Endodermal cell (in vitro differentiated cells): ENCODE measurements around the gene ZNF883. TPM values are rescaled to one million over a fixed set of nuclear protein-coding genes. Genes with fewer than 3 reads are reported as not detected.
A peak's percentile ranks its signal among the peaks of the same experiment; 100 is the strongest.

Source experiments
- DNase-seq: peaks from one replicate; pipeline ENCODE4 v3.0.0-alpha.2; 2017
- H3K27ac ChIP-seq: 2 replicates; pipeline ENCODE4 v1.5.1; 2013; ENCODE audit warnings: mild to moderate bottlenecking, low read depth, low read length, moderate library complexity
- H3K27me3 ChIP-seq: 2 replicates; pipeline ENCODE4 v1.6.1; 2013; ENCODE audit warnings: mild to moderate bottlenecking, low read length, moderate library complexity; ENCODE audit not compliant: insufficient read depth, control insufficient read depth, poor library complexity, severe bottlenecking
- H3K36me3 ChIP-seq: 2 replicates; pipeline ENCODE4 v1.7.0; 2013; ENCODE audit warnings: mild to moderate bottlenecking, low read length, moderate library complexity; ENCODE audit not compliant: control insufficient read depth, insufficient read depth
- H3K4me1 ChIP-seq: one replicate; pipeline ENCODE4 v1.7.0; 2013; ENCODE audit warnings: low read length; ENCODE audit not compliant: control insufficient read depth, insufficient read depth
- H3K4me3 ChIP-seq: 2 replicates; pipeline ENCODE4 v1.5.1; 2013; ENCODE audit warnings: mild to moderate bottlenecking, low read length, moderate library complexity
- H3K9ac ChIP-seq: 2 replicates; pipeline ENCODE4 v1.6.1; 2013; ENCODE audit warnings: mild to moderate bottlenecking, low read length, moderate library complexity; ENCODE audit not compliant: poor library complexity, severe bottlenecking; ENCODE audit errors: extremely low read depth
- H3K9me3 ChIP-seq: 2 replicates; pipeline ENCODE4 v1.6.1; 2013; ENCODE audit warnings: mild to moderate bottlenecking, low read length, moderate library complexity; ENCODE audit not compliant: control insufficient read depth
- H3K27ac Mint-ChIP-seq: 2 replicates; pipeline ENCODE4 v1.8.0; 2020; ENCODE audit warnings: mixed read lengths
- H3K27me3 Mint-ChIP-seq: 2 replicates; pipeline ENCODE4 v1.8.0; 2021; ENCODE audit warnings: mild to moderate bottlenecking, mixed read lengths; ENCODE audit not compliant: insufficient read depth
- H3K36me3 Mint-ChIP-seq: 2 replicates; pipeline ENCODE4 v1.8.0; 2020; ENCODE audit warnings: low read depth, mixed read lengths
- H3K4me1 Mint-ChIP-seq: 2 replicates; pipeline ENCODE4 v1.8.0; 2020; ENCODE audit warnings: mixed read lengths
- H3K4me3 Mint-ChIP-seq: 2 replicates; pipeline ENCODE4 v1.8.0; 2020; ENCODE audit warnings: mild to moderate bottlenecking, moderate library complexity, mixed read lengths
- H3K9me3 Mint-ChIP-seq: 2 replicates; pipeline ENCODE4 v1.8.0; 2020; ENCODE audit warnings: mild to moderate bottlenecking, mixed read lengths
- CTCF ChIP-seq: fragments of 200-600 bp; sonication (generic); conservative IDR thresholded peaks from 2 replicates; pipeline ENCODE4 v1.5.0; 2021; ENCODE audit warnings: antibody characterized with exemption, mild to moderate bottlenecking
- WGBS, 2 experiments: methylation state at CpG; one replicate each; pipeline versions ENCODE4 v1.1.5 to v1.1.7; 2013; ENCODE audit warnings: missing lambda C conversion rate in 2 of 2, mixed read lengths in 1 of 2; ENCODE audit not compliant: insufficient coverage in 1 of 2, insufficient read length in 1 of 2; 5-methylcytosine and 5-hydroxymethylcytosine counted together
- total RNA-seq, 2 donors: library from RNA; stranded (reverse); fragmentation: NEBNext Ultra II Directional in 1 of 2; extraction: Animal tissue kit (Norgen Biotek cat#: 25700) in 1 of 2; gene quantifications; 2 replicates in 1 of 2; 3 replicates in 1 of 2; pipeline ENCODE4 v1.2.1, GENCODE V29; 2021

The ZNF883 gene
- total RNA-seq, 2 donors from 2014 or later, result 13.0 to 16.7 TPM

DNA sequence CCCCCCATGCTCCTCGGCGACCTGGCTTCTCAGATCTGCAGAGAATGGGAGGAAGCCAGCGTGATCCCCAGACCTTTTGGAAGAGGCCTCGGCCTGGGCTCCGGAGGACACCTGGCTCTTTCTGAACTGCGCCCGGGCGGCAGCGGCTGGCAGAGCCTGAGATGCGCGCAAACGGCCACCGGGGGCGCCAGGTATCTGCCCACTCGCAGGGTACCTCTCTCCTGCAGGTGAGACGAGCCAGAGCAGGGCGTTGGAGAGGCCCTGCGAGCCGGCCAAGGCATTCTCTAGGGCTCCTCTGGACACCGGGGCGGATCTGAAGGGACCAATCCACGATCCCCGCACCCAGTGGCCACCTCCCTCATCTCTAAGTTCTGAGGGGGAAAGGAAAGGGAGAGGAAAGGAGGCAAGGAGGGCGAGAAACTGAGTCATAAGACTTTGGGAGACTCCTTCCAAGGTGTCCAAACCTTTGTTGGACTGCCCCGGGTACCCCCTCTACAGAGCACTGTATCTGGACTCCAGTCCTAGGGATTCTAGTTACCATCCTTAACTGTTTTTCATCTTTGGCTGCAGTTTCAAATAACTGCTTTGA is 66.3 kb downstream of the ZNF883 start:
- Mint-ChIP-seq H3K4me1 (no peaks in the 10 kb centered on the region), H3K4me3 (no peak overlapping the region), H3K9me3 (peaks cover 3% of the 10 kb centered on the region), H3K36me3 (no peaks in the 10 kb centered on the region), H3K27me3 (peaks cover 42% of the 10 kb centered on the region), H3K27ac (no peak overlapping the region)
- Histone ChIP-seq H3K9me3 (peaks cover 9% of the 10 kb centered on the region), H3K27me3 (peaks cover 13% of the 10 kb centered on the region), H3K36me3 (no peaks in the 10 kb centered on the region), H3K4me3 (no peak overlapping the region), H3K4me1 (no peaks in the 10 kb centered on the region), H3K27ac (no peak overlapping the region), H3K9ac (no peak overlapping the region)
- peak; percentile 91 for TF ChIP-seq CTCF
- 45 to 100% methylated on average over 1 to 25 of the region's 25 CpGs for WGBS, 2 experiments
- DNase-seq, result peak; percentile 92

DNA sequence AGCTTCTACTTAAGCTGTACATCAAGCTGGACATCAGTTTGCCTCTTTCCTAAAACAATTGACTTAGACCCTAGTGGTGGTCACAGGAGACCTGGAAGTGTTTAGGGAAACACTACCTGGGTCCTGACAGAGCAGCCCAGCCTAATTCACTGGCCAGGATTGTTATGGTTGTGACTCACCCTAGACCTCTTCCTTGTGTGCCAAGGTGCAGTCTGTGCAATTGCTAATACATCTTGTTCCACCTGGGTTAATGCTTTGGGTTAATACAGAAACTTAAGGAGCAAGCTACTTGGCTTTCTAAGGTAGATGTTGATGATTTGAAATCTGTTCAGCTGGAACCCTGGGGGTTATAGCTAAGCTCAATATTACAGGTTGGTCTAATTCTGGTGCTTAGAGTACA is 72.6 kb downstream of the ZNF883 start:
- DNase-seq, result no peak

DNA sequence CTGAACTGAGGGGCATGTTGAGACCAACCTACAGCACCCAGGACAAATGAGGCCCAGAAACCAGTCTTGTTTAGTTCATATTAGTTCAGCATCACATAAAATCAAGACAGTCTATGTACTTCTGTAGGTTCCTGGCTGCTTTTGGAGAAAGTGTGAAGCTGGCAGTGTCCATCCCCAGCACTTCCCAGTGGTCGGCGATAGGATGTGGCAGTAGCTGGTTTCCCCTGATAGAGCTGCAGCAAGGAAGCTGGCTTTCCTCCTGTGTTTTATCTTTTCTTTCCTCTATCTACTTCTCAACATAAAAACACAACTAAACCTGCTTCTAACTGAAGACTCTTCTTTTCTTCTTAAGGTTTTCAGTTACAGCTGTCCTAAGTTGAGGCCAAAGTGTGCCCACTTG is 78.3 kb downstream of the ZNF883 start:
- H3K4me3 Mint-ChIP-seq, result no peak overlapping the region
- no peaks in the 10 kb centered on the region for H3K9me3 Mint-ChIP-seq
- H3K27me3 Mint-ChIP-seq, result peaks cover 73% of the 10 kb centered on the region

More for the DNA sequence above, 72.6 kb downstream of the ZNF883 start:
- Histone ChIP-seq H3K4me3 (no peak overlapping the region), H3K9me3 (no peaks in the 10 kb centered on the region), H3K9ac (no peak overlapping the region), H3K27ac (no peak overlapping the region), H3K36me3 (no peaks in the 10 kb centered on the region), H3K27me3 (peaks cover 68% of the 10 kb centered on the region), H3K4me1 (no peaks in the 10 kb centered on the region)
- no peaks in the 10 kb centered on the region for H3K4me1 Mint-ChIP-seq
- H3K27ac Mint-ChIP-seq, result no peak overlapping the region
- no peaks in the 10 kb centered on the region for H3K36me3 Mint-ChIP-seq
- H3K27me3 Mint-ChIP-seq, result peaks cover 75% of the 10 kb centered on the region
- H3K4me3 Mint-ChIP-seq, result no peak overlapping the region
- no peaks in the 10 kb centered on the region for H3K9me3 Mint-ChIP-seq
- TF ChIP-seq CTCF, result no peak

More for the DNA sequence above, 78.3 kb downstream of the ZNF883 start:
- no peak overlapping the region for H3K4me3 ChIP-seq
- no peak overlapping the region for H3K27ac ChIP-seq
- no peak overlapping the region for H3K9ac ChIP-seq
- DNase-seq, result no peak
- H3K27me3 ChIP-seq, result peaks cover 77% of the 10 kb centered on the region
- no peaks in the 10 kb centered on the region for H3K4me1 ChIP-seq
- Mint-ChIP-seq H3K36me3 (no peaks in the 10 kb centered on the region), H3K4me1 (no peaks in the 10 kb centered on the region), H3K27ac (no peak overlapping the region)
- WGBS, 2 experiments, result 91% methylated on average over 2 of the region's 2 CpGs; no CpG with 5 or more reads in 1 of the 2 experiments
- no peaks in the 10 kb centered on the region for H3K36me3 ChIP-seq
- no peak for TF ChIP-seq CTCF
- no peaks in the 10 kb centered on the region for H3K9me3 ChIP-seq
